Measurements from ENCODE around the gene TCF7L2. TPM values are rescaled to one million over a fixed set of nuclear protein-coding genes. Genes with fewer than 3 reads are reported as not detected.

TCF7L2 gene
- total RNA-seq, 1 donor from 2014 or later = 0.30 TPM

- intact Hi-C loops (cut with micrococcal nuclease) = no loop called here
These were observed 3.4 kb upstream of the TCF7L2 start for GRCh38 chr10:112946649-112947048.

- intact Hi-C loops (cut with micrococcal nuclease) = no loop called here
These were observed 1.9 kb upstream of the TCF7L2 start for GRCh38 chr10:112948196-112948595.

DNA sequence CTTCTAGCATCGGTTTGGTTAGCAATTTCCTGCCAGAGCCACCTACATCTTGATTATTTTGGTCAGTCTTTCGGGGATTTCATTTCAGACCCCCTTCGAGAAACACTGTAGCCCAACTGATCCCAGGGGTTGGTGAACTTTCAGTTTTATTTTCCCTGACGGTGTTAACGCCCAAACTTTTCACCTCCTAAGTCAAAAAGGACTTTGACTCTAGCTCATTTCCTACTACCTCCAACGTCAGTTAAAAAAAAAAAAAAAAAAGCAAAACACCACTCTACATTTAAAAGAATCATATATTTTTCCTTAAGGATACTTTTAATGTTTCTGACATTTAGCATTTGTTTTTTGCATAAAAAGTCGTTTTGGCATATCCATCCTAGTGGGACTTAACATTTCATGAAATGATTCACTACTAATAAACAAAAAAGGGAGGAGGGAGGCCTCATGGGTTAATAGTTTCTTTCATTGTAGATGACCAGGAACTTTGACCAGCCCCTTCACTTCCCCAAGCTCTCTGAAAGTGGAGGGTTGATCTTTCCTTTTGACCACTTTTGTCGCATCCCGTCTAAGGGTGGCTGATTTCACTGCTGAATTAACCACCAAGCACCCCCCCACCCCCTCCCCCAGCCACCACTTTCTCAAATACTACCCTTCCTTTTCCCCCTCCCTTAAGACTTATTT is 764 bp upstream of the TCF7L2 start:
- intact Hi-C loops (cut with micrococcal nuclease) = no loop called here

- intact Hi-C loops (cut with micrococcal nuclease) = no loop called here
These were observed 789 bp downstream of the TCF7L2 start for GRCh38 chr10:112950714-112951358.

DNA sequence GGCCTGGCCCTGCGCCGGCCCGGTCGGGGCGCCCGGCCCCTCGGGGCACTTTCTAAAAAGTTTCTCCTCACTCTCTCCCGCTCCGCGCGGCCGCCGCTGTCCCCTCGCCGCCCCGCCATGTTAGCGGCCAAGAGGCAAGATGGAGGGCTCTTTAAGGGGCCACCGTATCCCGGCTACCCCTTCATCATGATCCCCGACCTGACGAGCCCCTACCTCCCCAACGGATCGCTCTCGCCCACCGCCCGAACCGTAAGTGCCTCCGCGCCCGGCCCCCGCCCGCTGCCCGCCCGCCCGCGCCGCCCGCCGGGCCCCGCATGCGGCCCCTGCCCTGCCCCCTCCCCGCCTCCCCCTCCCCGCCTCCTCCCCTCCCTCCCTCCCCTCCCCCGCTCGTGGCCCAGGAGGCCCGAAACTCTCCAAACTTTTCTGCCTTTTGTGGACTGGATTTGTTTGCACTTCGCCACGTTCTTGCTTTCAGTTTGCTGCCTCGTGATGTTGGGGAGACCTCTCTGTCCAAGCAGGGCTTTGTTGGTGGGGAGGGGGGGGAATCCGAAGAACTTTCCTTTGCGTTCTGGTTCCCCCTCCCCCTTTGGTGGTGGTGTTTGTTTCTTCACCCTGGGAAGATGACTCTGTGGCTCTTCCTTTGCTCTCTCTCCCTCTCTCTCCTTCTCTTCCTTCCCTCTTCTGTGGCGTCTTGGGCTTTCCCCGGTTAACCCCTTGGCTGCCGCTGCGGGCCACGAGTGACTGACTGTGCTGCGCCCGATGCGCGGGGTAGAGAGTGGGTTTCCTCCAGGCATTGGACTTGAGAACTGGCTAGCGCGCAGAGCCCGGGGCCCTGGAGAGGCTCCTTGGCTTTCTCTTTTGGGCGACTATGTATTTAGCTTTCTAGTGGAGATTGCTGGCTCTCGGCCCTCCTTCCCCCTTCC is 1.6 kb downstream of the TCF7L2 start:
- intact Hi-C loops (cut with micrococcal nuclease) = no loop called here

DNA sequence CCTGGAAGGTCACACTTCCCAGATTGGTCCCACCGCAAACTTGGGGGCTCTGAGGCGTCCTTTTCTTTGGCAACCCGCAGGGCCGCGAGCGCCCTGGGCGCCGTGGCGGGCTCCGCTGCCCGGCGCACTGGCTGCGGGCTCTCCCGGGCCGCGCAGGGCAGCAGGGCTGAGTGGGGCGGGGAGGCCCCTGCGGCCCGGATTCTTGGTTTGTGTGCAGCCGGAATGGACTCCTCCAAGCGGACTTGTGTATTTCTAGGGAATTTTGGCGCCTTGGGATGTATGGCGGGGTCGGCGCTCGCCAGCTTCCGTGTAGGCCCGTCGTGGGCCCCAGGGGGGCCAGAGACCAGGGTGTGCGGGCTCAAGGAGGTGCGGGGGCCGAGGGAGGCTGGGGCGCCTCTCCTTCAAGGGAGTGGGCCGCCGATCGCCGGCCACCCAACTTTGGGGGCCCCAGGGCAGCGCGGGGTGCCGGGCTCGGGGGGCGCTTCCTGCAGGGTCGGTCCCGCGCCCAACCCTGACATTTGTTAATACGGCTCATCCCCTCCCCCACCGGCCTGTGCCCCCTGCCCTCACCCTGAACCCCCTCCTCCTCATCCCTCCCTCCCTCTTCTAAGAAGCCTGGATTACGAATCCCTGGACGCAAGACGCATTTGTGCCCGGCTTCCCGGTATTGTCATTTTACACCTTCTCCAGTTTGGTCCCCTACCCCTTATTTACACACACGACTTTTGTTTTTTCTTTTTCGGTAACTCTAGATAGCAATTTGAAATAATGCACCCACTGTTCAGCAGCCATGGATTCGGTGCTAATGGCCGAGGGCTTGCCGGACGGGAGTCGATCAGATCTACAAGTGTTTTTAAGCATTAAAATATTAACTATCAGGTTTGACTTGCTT is 2.5 kb downstream of the TCF7L2 start:
- intact Hi-C loops (cut with micrococcal nuclease) = no loop called here

GRCh38 chr10:112953174-112954159 is 3.4 kb downstream of the TCF7L2 start:
- intact Hi-C loops (cut with micrococcal nuclease) = no loop called here

- intact Hi-C loops (cut with micrococcal nuclease) = no loop called here
These were observed 5.0 kb downstream of the TCF7L2 start for GRCh38 chr10:112954974-112955581.

DNA sequence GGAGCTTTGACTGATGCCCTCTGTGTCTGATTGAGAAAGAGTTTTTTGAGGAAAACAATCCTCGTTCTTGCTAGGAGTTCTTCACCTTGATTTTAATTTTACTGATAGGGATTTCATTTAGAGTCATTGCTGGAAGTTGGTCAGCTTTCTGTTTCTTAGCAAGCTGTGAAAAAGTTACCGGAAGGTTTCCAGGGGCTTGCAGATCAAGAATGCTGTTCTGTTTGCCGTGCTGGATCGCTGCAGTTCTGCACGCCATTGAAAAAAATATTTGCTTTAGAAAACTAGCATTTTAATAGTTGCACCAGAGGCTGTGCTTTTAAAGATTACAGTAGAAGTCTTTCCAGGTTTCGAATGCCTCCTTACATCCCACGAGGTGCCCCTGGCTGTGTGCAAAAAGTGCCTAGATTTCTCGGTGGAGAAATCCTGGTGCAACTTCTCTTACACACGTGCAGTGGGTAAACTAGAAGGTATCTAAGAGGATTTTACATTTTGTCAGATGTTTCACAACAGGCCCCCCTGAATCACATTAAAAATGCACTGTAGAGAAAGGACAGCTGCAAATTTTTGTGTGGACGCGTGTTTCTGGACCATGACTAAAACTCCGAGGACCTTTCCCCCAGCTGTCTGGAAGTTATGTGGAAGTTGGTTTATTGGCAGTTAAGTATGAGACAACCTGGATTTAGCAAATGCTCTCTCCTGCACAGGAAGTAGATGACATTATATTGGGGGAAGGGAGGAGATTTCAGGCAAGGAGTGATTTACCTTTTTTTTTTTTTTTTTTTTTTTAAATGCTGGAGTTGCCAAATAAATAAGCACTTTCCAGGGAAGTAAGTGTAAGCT is 5.8 kb downstream of the TCF7L2 start:
- intact Hi-C loops (cut with micrococcal nuclease) = no loop called here

DNA sequence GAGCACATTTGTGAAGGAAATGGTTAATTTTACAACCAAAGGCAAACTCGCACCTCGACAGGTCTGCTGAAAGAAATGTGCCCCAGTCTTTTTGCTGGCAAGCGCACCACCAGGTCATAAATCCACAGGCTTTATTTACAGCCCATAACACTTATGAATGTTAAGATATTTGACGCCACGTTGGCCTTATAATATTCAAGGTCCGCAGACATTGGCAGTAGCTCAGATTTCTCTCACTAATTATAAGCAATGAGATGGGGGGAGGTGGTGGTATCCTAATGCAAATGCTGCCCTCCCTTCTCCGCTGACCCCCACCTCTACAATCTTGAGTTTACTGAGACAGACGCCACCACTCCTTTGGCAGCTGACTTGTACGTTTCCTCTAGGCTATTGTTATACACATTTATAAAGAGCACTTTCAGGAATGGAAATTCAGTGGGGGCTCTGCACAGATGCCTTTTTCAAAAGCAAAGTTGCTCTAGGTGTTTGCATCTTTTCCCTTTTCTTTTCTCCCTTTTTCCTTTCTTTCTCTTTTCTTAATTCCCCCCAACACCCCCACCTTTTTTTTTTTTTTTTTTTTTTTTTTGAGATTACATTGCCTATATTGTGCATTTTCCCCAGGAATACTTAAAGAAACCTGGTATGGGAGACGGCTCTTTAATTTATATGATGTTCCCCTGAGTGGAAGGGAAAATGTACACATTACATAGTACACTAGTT is 6.7 kb downstream of the TCF7L2 start:
- intact Hi-C loops (cut with micrococcal nuclease) = no loop called here

DNA sequence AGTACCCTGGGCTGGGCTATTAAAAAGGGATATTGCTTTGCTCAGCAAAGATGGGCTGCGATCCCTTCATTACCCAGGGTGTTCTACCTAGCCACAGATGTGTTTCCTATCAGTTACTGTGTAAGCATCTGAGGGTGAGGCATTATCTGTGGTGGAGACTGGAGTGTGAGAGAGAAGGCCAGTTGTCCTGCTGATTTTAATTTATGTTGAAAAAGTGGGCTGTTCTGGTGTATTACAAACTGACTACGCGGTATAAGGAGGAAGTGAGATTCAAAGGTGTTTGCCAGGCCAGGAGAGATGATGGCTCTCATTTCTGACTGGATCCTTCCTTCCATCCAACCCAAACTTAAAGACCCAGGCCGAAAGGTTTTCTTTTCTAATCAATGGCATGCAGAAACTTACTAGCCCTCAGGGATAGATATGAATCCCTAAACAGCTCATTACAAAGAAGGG is 7.6 kb downstream of the TCF7L2 start:
- intact Hi-C loops (cut with micrococcal nuclease) = no loop called here

DNA sequence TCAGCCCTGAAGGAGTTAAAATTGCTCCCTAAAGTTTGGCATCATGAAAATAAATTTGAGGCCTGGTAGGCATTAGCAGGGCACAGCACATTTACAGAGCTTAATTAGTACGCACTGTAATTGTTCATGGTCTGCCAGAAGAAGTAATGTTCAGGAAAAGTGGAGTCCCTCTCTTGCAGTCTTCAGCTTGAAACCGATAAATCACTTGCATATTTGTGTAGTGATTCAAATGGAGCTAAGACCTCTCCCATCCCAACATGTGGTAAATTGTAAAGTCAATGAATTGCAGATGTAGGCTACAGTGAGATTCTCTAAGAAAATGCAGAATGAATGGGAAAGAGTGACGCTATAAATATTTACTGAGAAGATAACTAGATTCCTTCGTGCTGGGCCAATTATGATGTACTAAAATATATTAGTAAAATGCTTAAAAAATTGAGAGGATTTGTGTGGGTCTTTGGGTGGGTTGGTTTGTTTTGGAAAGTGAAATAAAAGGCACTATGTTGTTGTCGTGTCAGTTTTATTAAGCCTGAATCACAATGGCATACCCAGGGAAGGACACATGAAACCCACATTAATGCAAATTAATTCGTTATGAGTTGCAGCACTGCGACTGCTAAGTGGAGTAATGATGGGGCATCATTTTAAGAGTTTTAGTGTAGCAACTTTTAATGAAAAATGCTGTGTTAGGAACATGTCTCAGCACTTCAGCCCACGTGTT is 8.4 kb downstream of the TCF7L2 start:
- intact Hi-C loops (cut with micrococcal nuclease) = no loop called here

DNA sequence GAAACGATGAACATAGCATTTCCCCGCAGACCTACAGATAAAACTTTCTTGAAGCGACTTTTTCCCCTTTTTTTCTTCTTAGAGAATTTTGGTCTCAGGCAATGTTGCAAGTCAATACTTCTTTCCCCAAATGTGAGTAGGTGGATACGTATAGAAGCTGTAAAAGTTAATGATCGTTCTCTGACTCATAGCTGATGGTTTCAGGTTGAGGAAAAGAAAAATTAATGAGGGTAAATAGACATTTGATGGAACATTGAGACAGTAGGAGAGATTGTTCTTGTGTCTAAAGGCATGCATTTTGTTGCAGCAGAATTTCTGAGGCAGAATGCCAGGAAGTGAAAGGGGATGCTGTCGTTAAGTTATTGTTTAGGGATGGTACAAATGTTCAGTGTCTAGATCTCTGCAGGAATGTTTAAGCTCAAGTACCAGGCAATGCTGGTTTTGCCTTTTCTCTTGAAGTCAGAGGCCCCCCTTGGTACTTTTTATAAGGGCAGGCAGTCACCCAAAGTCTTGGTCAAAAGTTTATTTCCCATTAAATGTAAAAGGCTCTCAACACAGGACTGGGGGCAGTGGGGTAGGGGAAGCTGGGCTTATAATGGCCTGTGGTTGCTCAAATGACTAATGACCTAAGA is 9.3 kb downstream of the TCF7L2 start:
- intact Hi-C loops (cut with micrococcal nuclease) = no loop called here

- intact Hi-C loops (cut with micrococcal nuclease) = no loop called here
These were observed 10.2 kb downstream of the TCF7L2 start for GRCh38 chr10:112960151-112960681.

DNA sequence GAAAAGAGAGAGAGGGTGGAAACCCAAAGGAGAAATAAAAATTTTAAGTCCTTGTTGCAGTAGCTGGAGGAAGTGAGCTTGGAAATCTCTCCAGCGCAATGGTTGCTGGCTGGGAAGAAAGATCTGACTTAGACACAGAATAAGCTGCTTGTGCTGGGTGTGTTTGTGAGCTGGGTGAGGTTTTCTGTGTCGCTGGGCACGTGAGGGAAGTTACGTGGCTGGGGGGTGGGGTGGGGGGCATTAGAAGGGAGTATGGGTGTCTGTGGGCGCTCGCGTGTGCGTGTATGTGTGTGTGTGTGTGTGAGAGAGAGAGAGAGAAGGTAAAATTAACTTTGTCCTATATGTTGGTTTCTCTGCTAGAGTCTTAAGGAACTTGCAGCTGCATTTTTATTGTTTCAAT is 11.6 kb downstream of the TCF7L2 start:
- intact Hi-C loops (cut with micrococcal nuclease) = no loop called here

- intact Hi-C loops (cut with micrococcal nuclease) = no loop called here
These were observed 12.3 kb downstream of the TCF7L2 start for GRCh38 chr10:112962343-112962742.
